ENCODE measurements around the gene POMT1.

POMT1 gene

GRCh38 chr9:131484051-131484445 lies 18.7 kb upstream of the POMT1 start:
- Mint-ChIP-seq H3K27me3 (no peaks in the 10 kb centered on the region), H3K4me3 (no peak overlapping the region), H3K4me1 (peaks cover 1% of the 10 kb centered on the region), H3K27ac (no peak overlapping the region), H3K9me3 (no peaks in the 10 kb centered on the region)
- no peak for ATAC-seq
- DNase-seq, result no peak

- Mint-ChIP-seq H3K4me3 (no peak overlapping the region), H3K27me3 (no peaks in the 10 kb centered on the region), H3K9me3 (no peaks in the 10 kb centered on the region), H3K4me1 (no peaks in the 10 kb centered on the region), H3K27ac (peak overlapping the region in 1 of 2 donors; percentile 86)
- DNase-seq (no peak), ATAC-seq (no peak)
Measured at GRCh38 chr9:131484560-131485185, 18.0 kb upstream of the POMT1 start.

GRCh38 chr9:131485206-131485605 lies 17.5 kb upstream of the POMT1 start:
- H3K4me1 Mint-ChIP-seq, result no peaks in the 10 kb centered on the region
- H3K27me3 Mint-ChIP-seq, result no peaks in the 10 kb centered on the region
- no peaks in the 10 kb centered on the region for H3K9me3 Mint-ChIP-seq
- ATAC-seq (no peak), DNase-seq (no peak)
- no peak overlapping the region for H3K4me3 Mint-ChIP-seq
- peak overlapping the region in 1 of 2 donors; percentile 86 for H3K27ac Mint-ChIP-seq

- peak; percentile 31 for ATAC-seq
Measured at GRCh38 chr9:131485728-131486422, 16.8 kb upstream of the POMT1 start.

GRCh38 chr9:131487001-131487400 lies 15.7 kb upstream of the POMT1 start:
- no peak overlapping the region for H3K4me3 Mint-ChIP-seq
- DNase-seq (no peak), ATAC-seq (no peak)
- H3K27me3 Mint-ChIP-seq, result no peaks in the 10 kb centered on the region
- H3K9me3 Mint-ChIP-seq, result no peaks in the 10 kb centered on the region
- H3K4me1 Mint-ChIP-seq, result no peaks in the 10 kb centered on the region
- peak overlapping the region in 1 of 2 donors; percentile 51 for H3K27ac Mint-ChIP-seq

More at GRCh38 chr9:131485728-131486422, 16.8 kb upstream of the POMT1 start:
- peak overlapping the region in 1 of 2 donors; percentile 64 for H3K27ac Mint-ChIP-seq
- no peak overlapping the region for H3K4me3 Mint-ChIP-seq
- H3K4me1 Mint-ChIP-seq, result no peaks in the 10 kb centered on the region
- no peaks in the 10 kb centered on the region for H3K9me3 Mint-ChIP-seq
- no peaks in the 10 kb centered on the region for H3K27me3 Mint-ChIP-seq
- no peak for DNase-seq

- H3K9me3 Mint-ChIP-seq, result no peaks in the 10 kb centered on the region
- no peaks in the 10 kb centered on the region for H3K4me1 Mint-ChIP-seq
- no peaks in the 10 kb centered on the region for H3K27me3 Mint-ChIP-seq
- ATAC-seq (no peak), DNase-seq (no peak)
- H3K27ac Mint-ChIP-seq, result no peak overlapping the region
- no peak overlapping the region for H3K4me3 Mint-ChIP-seq
Measured at GRCh38 chr9:131487621-131488031, 15.1 kb upstream of the POMT1 start.

GRCh38 chr9:131490514-131490913 lies 12.2 kb upstream of the POMT1 start:
- Mint-ChIP-seq H3K4me3 (no peak overlapping the region), H3K27me3 (no peaks in the 10 kb centered on the region), H3K9me3 (no peaks in the 10 kb centered on the region), H3K4me1 (no peaks in the 10 kb centered on the region), H3K27ac (peak overlapping the region in 1 of 2 donors; percentile 91)
- ATAC-seq (no peak), DNase-seq (no peak)

- Mint-ChIP-seq H3K4me1 (peaks cover 5% of the 10 kb centered on the region), H3K27me3 (no peaks in the 10 kb centered on the region), H3K9me3 (no peaks in the 10 kb centered on the region), H3K27ac (peak overlapping the region in 1 of 2 donors; percentile 91), H3K4me3 (no peak overlapping the region)
- DNase-seq, result no peak
- no peak for ATAC-seq
Measured at GRCh38 chr9:131491001-131491710, 11.6 kb upstream of the POMT1 start.

GRCh38 chr9:131492070-131492469 lies 10.6 kb upstream of the POMT1 start:
- Mint-ChIP-seq H3K9me3 (no peaks in the 10 kb centered on the region), H3K4me1 (peaks cover 10% of the 10 kb centered on the region), H3K27ac (peak overlapping the region; percentile 31 to 48), H3K4me3 (no peak overlapping the region), H3K27me3 (no peaks in the 10 kb centered on the region)
- no peak for DNase-seq
- no peak for ATAC-seq

GRCh38 chr9:131494296-131494870 lies 8.3 kb upstream of the POMT1 start:
- Mint-ChIP-seq H3K9me3 (no peaks in the 10 kb centered on the region), H3K27me3 (no peaks in the 10 kb centered on the region), H3K4me1 (peaks cover 31% of the 10 kb centered on the region), H3K27ac (peak overlapping the region in 1 of 2 donors; percentile 86), H3K4me3 (no peak overlapping the region)
- ATAC-seq (no peak), DNase-seq (no peak)

GRCh38 chr9:131495785-131496184 lies 6.9 kb upstream of the POMT1 start:
- Mint-ChIP-seq H3K4me3 (no peak overlapping the region), H3K27me3 (no peaks in the 10 kb centered on the region), H3K27ac (no peak overlapping the region), H3K9me3 (no peaks in the 10 kb centered on the region), H3K4me1 (peaks cover 45% of the 10 kb centered on the region)
- DNase-seq (no peak), ATAC-seq (no peak)

- Mint-ChIP-seq H3K27ac (no peak overlapping the region), H3K27me3 (no peaks in the 10 kb centered on the region), H3K4me3 (no peak overlapping the region), H3K9me3 (no peaks in the 10 kb centered on the region), H3K4me1 (peaks cover 57% of the 10 kb centered on the region)
- DNase-seq (no peak), ATAC-seq (no peak)
Measured at GRCh38 chr9:131496844-131497405, 5.8 kb upstream of the POMT1 start.

GRCh38 chr9:131499254-131499767 lies 3.4 kb upstream of the POMT1 start:
- Mint-ChIP-seq H3K4me1 (peaks cover 80% of the 10 kb centered on the region), H3K27me3 (no peaks in the 10 kb centered on the region)

GRCh38 chr9:131500377-131500776 lies 2.3 kb upstream of the POMT1 start:
- ATAC-seq (peak; percentile 77), DNase-seq (peak; percentile 67 to 89)
- H3K27ac Mint-ChIP-seq, result peak overlapping the region; percentile 74 to 93
- H3K9me3 Mint-ChIP-seq, result no peaks in the 10 kb centered on the region
- H3K4me1 Mint-ChIP-seq, result peaks cover 91% of the 10 kb centered on the region
- H3K27me3 Mint-ChIP-seq, result no peaks in the 10 kb centered on the region
- H3K4me3 Mint-ChIP-seq, result peak overlapping the region; percentile 80 to 93

More at GRCh38 chr9:131499254-131499767, 3.4 kb upstream of the POMT1 start:
- ATAC-seq (no peak), DNase-seq (no peak)
- H3K9me3 Mint-ChIP-seq, result no peaks in the 10 kb centered on the region
- peak overlapping the region in 1 of 2 donors; percentile 91 for H3K27ac Mint-ChIP-seq
- peak overlapping the region in 1 of 2 donors; percentile 36 for H3K4me3 Mint-ChIP-seq

GRCh38 chr9:131500939-131501541 lies 1.7 kb upstream of the POMT1 start:
- Mint-ChIP-seq H3K4me1 (peaks cover 87% of the 10 kb centered on the region), H3K27ac (peak overlapping the region; percentile 74 to 93), H3K27me3 (no peaks in the 10 kb centered on the region), H3K4me3 (peak overlapping the region; percentile 80 to 93), H3K9me3 (no peaks in the 10 kb centered on the region)
- DNase-seq (peak; percentile 72 to 84), ATAC-seq (peak; percentile 71)

Measured in stimulated activated naive CD8-positive, alpha-beta T cell treated with anti-CD3 and anti-CD28 coated beads, Interleukin-15, amount 100 ng/mL, for 72 hours (primary cell).